GM13976 (cell line): ENCODE data around the gene GPR18.

ENCODE experiments used
- DNase-seq: peaks from one replicate; pipeline ENCODE4 v3.0.0; 2012; ENCODE audit warnings: low spot score
- CTCF ChIP-seq: IDR thresholded peaks from 2 replicates; pipeline ENCODE4 v1.5.1; 2012; ENCODE audit warnings: borderline replicate concordance, mild to moderate bottlenecking; ENCODE audit not compliant: insufficient read depth; ENCODE audit errors: extremely low read depth, missing control alignments, control extremely low read depth
- in situ Hi-C: fragments of 300-500 bp; cut with MboI; formaldehyde crosslinking; loops from one replicate; pipeline ENCODE4 v1.12.0; 2022; ENCODE audit warnings: low sequenced_read_pairs, mixed read lengths, inconsistent platforms; ENCODE audit not compliant: unreplicated experiment

The GPR18 gene

DNA sequence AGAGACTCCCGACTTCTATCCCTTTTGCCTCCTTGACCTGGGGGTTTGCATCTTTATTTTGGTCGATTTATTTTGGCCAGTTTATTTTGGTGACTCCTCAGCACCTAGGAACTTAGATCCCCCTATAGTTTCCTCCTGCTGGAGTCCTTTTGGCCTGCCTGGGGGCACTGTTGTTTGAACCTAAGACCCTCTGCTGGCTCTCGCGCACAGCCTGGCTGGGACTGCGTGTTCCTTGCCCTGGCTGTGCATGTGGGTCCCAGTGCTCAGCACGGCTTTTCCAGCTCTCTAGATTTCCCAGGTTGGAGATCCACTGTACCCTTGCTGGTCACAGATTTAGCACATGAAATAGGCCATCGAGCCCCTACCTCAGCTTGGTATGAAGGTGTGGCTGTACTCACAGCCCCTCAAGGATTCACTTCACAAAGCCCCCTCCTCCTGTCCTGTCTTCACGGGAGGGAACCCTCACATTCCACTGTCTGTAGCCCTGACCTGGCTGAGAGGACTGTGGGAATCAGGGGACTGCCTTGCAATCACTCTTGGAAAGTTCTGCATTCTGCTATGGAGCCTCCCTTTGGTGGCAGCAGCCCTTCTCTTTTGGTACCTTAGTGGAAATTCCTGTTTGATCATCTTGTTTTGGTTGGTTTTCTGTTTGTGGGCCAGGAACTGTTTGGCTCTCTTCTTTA lies 49.2 kb downstream of the GPR18 start:
- in situ Hi-C loops, result no loop called here
- DNase-seq, result no peak
- TF ChIP-seq CTCF, result no peak

- in situ Hi-C loops, result no loop called here
- DNase-seq, result no peak
- TF ChIP-seq CTCF, result no peak
Measured at GRCh38 chr13:99208185-99208584, 50.0 kb downstream of the GPR18 start.

DNA sequence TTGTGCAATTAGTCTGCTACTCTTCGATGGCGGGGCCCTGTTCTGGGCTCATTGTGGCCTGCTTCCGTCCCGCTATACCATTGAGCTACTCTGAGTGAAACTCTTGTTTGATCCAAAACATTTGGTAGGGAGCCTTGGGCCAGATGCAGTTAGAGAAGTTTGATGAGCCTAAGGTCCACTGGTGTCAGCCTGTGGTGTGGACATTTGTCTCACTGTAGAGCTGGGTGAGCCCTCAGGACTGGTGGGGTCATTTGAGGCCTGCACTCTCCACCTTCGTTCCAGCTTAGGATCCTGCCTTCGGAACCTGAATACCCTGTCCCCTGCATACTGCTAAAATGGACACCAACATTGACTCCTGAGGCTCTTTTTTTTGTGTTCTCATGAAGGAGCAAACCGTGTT lies 50.7 kb downstream of the GPR18 start:
- no peak for TF ChIP-seq CTCF
- DNase-seq, result no peak

GRCh38 chr13:99206873-99207272 lies 51.3 kb downstream of the GPR18 start:
- no peak for TF ChIP-seq CTCF
- no peak for DNase-seq
- in situ Hi-C loops, result no loop called here

More for the DNA sequence above, 50.7 kb downstream of the GPR18 start:
- in situ Hi-C loops, result no loop called here

DNA sequence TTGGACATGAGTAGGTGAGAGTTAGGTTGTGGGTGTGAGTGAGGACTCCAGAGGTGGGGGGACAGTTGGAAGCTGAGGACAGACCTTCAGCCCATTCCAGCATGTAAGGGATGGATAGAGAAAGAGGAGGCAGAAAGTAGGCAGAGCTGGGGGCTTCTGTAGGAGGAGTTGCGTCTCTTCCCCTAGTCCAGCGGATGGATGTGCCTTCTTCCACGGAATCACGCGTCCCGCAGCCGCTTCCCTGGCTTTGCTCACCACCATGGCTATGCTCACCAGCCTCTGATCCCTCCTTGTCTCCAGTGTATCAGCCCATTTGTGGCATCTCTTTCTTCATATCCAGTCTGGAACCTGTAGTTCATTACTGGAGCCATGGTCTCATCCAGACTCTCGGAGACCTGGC lies 52.0 kb downstream of the GPR18 start:
- in situ Hi-C loops, result no loop called here
- no peak for DNase-seq
- no peak for TF ChIP-seq CTCF

DNA sequence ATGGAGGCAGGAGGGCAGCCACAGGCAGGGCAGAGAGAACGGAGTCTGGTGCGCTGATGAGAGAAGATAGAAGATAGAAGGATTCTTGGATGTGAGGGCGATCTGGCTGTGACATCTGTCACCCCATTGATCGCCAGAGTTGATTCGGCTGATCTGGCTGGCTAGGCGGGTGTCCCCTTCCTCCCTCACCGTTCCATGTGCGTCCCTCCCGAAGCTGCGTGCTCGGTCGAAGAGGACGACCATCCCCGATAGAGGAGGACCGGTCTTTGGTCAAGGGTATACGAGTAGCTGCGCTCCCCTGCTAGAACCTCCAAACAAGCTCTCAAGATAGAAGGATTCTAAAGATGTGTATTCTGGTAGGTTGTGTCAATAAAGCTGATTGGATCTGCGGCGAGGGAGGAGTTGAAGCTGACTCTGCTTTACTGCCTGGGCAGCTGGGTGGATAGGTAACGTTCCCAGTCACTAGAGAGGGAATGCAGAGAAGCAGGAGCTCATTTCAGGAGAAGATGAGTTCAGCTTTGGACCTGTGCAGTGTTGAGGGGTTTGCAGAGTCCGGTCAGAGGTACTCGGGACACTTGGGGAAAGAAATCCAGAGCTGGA lies 52.5 kb downstream of the GPR18 start:
- no peak for TF ChIP-seq CTCF
- no peak for DNase-seq
- in situ Hi-C loops, result no loop called here
